ENCODE results near the gene ACTRT2. TPM values are rescaled to one million over a fixed set of nuclear protein-coding genes. Genes with fewer than 3 reads are reported as not detected.
A peak's percentile ranks its signal among the peaks of the same experiment; 100 is the strongest.

ACTRT2 gene
- total RNA-seq, 1 experiment from 2014 or later: not detected

DNA sequence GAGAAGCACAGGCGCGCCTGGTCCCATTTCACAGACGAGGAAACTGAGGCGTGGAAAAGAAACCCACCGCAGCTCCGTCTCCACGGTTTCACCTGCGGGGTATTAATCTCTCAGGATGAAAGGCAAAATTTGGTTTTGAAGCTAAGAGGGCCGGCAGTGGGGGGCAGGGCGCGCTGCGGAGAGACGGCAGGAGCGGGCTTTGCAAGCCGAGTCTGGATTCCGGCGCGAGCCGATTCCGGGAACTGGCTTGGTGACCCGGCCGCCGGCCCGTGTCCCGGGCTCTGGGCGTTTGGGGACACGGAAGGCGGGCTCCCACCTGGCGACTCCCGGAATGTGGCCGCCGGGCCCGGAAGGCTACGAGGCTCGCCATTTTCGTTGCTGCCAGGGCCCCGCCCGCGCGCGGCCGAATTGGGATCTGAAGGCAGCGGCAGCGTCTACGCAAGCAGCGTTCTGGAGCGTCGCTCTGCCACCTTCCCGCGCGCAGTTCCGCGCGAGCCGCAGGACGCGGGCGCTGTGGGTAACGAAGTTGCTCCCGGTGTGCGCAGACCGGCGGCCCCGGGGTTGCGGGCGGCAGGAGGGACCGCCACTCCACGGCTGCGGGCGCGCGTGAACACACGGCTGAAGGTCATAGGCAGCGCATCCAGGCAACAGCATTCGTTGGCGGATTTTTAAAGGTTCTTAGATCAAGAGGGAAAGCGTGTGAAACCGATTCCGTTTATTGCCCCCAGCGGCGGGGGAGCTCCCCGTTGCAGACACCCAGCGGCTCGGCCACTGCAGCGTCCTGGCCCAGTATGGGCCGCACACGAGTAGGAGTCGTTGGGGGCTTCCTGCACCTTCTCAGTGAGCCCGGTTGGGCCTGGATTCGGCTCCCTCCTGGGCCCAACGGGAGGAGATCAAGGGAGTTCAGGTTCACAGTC is 42.4 kb downstream of the ACTRT2 start:
- H3K4me1 ChIP-seq (ENCODE audit: insufficient read depth, low read length): no peaks in the 10 kb centered on the region
- H3K14ac ChIP-seq (ENCODE audit: insufficient read depth, low read length): no peak overlapping the region
- no peak overlapping the region for H4K91ac ChIP-seq (ENCODE audit: insufficient read length, low read depth, low read length)
- H3K23me2 ChIP-seq (ENCODE audit: insufficient read length, low read depth, low read length, poor library complexity, severe bottlenecking): peaks cover 10% of the 10 kb centered on the region
- no peak overlapping the region for H3K27ac ChIP-seq (ENCODE audit: insufficient read length, low read depth, low read length)
- H3K56ac ChIP-seq (ENCODE audit: insufficient read length, low read depth, low read length): no peak overlapping the region
- H4K8ac ChIP-seq (replicated peaks; ENCODE audit: insufficient read length, low read depth, low read length): no peak overlapping the region
- Mint-ChIP-seq H3K27ac (no peak overlapping the region), H3K27me3 (ENCODE audit: low read depth) (peaks cover 96% of the 10 kb centered on the region), H3K9me3 (no peaks in the 10 kb centered on the region), H3K4me1 (peaks cover 3 to 15% of the 10 kb centered on the region in 2 experiments; a peak in 3 of 4 replicates), H3K4me3 (peak overlapping the region; percentile 33 to 73), H3K36me3 (ENCODE audit: insufficient read depth in 1 of 3, low read depth in 3 of 3) (no peaks in the 10 kb centered on the region)
- WGBS (ENCODE audit: extremely low coverage, insufficient read length, low lambda C conversion rate): no CpG with 5 or more reads among the region's 91 CpGs
- H2AFZ ChIP-seq (ENCODE audit: low read length): no peak overlapping the region
- no peak overlapping the region for H2BK12ac ChIP-seq (ENCODE audit: insufficient read length, low read depth, low read length)
- H3K23ac ChIP-seq (ENCODE audit: insufficient read length, low read depth, low read length): no peak overlapping the region
- TF ChIP-seq CTCF (conservative IDR thresholded peaks at IDR 0.05): no peak
- H3K9ac ChIP-seq (ENCODE audit: extremely low read depth, insufficient read length, low read length): no peak overlapping the region
- DNase-seq: no peak
- H3T11ph ChIP-seq (ENCODE audit: low read length): no peak overlapping the region
- no peak overlapping the region for H3K4ac ChIP-seq (ENCODE audit: low read depth, low read length)
- H2BK5ac ChIP-seq (ENCODE audit: insufficient read length, low read length): no peak overlapping the region
- no peaks in the 10 kb centered on the region for H4K20me1 ChIP-seq (ENCODE audit: control insufficient read depth, insufficient read depth, insufficient read length)
- H3K9me3 ChIP-seq (ENCODE audit: control insufficient read depth, low read depth, low read length): no peaks in the 10 kb centered on the region
- H2BK120ac ChIP-seq (ENCODE audit: low read depth, low read length, poor library complexity, severe bottlenecking): no peak overlapping the region
- no peak overlapping the region for H2AK5ac ChIP-seq (ENCODE audit: insufficient read length, low read length)
- H3K18ac ChIP-seq (ENCODE audit: insufficient read length, low read depth, low read length): no peak overlapping the region
- no peaks in the 10 kb centered on the region for H3K79me1 ChIP-seq (ENCODE audit: insufficient read depth, low read depth, low read length, poor library complexity, severe bottlenecking)
- H4K5ac ChIP-seq (ENCODE audit: insufficient read length, low read depth, low read length): no peak overlapping the region
- no peak overlapping the region for H2BK15ac ChIP-seq (ENCODE audit: low read depth, low read length)
- peaks cover 67% of the 10 kb centered on the region for H3K27me3 ChIP-seq (ENCODE audit: insufficient read depth, low read length)
- peak overlapping the region; percentile 46 for H3K4me2 ChIP-seq (ENCODE audit: insufficient read depth, insufficient read length, low read length)
- no peaks in the 10 kb centered on the region for H3K79me2 ChIP-seq (ENCODE audit: insufficient read depth, low read length)
- H2BK20ac ChIP-seq (ENCODE audit: low read depth, low read length, poor library complexity, severe bottlenecking): no peak overlapping the region
